GM21723 (cell line): Measurements from ENCODE around the gene CNOT4.
A peak's percentile ranks its signal among the peaks of the same experiment; 100 is the strongest.
"Not testable (repeated sequence)": the region's sequence is repeated elsewhere in the genome, so short reads cannot be mapped to it uniquely, and the experiment has no call there.

Source experiments
- ATAC-seq: cut with Tn5 transposase; IDR thresholded peaks from one replicate; pipeline ENCODE4 v1.9.1; 2021; ENCODE audit warnings: mild to moderate bottlenecking, moderate library complexity; ENCODE audit not compliant: unreplicated experiment

The CNOT4 gene

DNA sequence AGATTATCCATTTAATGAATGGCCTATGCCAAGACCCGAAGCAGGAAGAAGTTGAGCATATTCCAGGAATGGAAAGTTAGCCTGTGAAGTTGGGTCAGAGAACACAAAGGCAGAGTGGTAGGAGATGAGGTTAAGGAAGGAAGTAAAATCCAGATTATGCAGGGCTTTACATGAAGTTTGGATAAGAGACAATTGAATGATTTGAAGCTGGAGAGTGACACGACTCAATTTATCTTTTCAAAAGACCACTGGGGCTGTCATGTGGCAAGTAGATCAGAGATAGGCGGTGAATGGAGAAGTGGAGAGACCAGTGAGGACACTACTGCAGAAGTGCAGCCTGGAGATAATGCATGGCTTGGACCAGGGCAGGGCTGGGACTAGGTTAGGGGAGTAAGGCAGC is 7.2 kb upstream of the CNOT4 start:
- ATAC-seq, result no peak

DNA sequence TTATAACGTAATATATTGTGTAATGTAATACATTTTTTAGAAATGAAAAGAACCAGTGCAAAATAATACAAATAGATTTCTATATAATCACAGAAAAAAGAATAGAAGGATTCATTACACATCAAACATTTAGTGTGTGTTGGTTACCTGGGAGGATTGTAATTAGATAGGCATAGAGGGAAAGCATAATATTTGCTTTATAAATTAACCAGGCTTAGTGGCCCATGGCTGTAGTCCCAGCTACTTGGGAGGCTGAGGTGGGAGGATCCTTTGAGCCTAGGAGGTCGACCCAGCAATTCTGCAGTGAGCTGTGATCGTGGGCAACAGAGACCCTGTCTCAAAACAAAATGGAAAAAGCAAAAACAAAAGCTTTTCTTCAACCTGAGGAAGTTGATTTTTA is 5.0 kb upstream of the CNOT4 start:
- no peak for ATAC-seq

DNA sequence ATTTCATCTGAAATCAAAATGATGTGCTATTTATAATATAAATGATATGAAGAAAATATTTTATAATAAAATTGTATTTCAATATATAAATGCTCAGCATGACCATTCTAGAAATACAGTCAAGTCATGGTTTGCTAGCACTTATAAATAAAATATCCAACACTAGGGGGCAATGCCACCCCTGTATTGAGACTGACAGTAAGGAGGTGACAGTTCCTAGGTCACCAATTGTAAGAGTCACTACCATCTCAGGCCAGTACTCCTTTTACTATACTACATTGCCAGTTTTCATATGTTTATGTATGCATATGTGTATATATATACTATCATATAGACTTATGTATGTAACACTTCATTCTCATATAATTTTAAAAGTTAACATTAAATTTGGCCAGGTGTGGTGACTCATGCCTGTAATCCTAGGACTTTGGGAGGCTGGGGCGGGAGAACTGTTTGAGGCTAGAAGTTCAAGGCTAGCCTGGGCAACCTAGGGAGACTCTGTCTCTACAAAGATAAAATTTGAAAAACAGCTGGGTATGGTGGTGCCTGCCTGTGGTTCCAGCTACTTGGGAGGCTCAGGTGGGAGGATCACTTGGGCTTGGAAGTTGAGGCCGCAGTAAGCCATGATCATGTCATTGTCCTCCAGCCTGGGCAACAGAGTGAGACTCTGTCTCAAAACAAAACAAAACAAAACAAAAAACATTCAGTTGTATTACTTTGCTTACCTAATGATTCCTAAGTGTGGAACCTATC is 2.4 kb upstream of the CNOT4 start:
- peak; percentile 32 for ATAC-seq

DNA sequence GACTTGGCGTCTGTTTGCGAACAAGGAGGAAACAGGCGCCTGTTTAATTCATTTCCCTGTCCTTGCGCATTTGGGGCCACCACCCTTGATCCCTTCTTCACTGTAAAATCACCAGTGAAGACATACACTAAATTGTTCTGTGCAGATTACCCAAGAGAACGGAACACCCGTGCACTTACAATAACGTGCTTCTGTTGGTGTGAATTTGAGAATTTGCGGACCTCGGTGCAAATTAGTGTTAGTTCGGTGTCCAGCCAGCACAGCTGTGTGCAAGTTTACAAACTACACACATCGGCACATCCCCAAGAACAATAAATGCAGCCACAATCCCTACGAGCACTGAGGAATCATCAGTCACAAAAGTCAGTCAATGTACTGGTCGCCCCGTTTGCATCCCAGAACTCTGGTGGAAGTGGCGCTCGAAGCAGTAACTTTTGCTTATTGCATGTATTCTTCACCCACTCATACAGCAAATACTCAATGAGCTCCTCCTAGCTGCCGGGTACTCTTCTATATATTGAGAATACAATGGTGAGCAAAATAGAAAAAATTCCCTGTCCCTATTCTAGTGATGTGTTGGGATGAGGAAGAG is 786 bp upstream of the CNOT4 start:
- no peak for ATAC-seq

DNA sequence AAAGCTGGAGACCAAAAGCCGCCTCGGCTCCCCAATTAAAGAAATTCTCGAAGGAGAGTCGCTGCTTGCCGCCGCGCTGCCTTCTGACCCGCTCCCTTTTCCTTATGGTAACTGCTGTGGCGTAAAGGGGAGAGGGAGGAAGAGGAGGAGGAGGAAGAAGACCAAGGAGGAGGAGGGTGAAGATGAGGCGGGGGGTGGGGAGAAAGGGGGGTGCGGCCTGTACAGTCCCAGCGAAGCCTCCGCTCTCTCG is 388 bp downstream of the CNOT4 start:
- ATAC-seq, result no peak

DNA sequence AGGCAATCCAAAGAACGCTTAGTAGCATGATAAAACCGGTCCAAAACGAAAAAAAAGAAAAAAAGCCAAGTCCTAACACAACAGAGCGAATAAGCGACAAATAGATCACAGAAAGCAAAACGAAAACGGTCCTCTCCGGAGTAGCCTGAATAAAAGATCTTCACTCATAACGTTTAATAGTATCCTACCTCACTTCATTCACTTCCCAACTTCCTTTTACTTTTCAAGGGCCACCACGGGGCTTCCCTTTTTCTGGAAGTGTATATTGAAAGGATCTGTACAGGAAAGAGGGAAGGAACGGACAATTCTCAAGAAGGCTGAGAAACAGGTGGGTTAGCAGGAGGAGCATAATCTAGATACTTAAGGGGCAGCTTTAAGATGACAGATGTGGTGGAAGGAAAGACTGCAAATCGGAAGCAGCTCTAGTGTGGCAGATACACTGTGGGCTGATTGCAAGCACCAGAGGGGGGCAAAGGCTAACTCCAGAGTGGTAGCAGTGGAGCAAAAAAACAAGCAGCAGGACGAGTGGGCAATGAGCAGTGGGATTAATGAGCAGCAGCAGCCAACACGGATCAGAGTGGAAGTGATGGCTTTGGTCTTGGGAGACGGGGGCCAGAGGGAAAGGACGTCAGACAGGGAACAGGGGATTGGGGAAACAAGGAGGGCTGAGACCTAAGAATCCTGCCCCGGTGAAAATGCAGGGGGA is 866 bp downstream of the CNOT4 start:
- ATAC-seq, result no peak

DNA sequence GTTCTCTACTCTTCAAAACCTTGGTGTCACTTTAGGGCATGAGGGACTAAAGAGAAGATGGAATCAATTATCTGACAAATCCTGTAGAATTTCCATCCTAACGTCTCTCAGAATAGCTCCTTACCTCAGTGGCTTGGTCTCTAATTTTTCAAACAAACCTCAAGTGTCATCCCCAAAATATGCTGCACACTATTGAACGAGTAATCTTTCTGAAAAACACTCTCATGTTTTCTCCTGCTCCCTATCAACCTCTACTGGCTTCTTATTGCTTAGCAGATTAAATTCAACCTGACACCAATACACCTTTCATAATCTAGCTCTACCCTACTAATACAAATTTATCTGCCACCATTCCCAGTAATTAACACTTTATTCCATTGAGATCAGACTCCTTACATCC is 8.5 kb downstream of the CNOT4 start:
- ATAC-seq, result no peak

DNA sequence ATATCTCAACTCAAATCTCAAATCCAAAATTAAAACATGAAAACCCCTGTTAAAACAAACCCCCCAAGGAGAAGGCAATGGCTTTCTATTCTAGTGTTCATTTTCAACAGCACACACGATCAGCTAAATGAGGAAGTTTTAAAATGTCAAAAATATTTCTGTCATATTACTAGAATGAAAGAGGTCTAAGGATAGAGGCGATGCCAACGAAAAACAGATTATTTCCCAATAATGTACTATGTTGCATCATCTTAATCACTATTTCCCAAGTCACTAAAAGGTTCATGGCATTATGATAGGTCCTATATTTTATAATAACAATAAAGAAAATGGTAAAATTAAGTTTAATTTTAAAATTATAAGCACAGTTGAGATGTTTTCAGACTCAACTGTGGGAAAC is 10.1 kb downstream of the CNOT4 start:
- no peak for ATAC-seq

DNA sequence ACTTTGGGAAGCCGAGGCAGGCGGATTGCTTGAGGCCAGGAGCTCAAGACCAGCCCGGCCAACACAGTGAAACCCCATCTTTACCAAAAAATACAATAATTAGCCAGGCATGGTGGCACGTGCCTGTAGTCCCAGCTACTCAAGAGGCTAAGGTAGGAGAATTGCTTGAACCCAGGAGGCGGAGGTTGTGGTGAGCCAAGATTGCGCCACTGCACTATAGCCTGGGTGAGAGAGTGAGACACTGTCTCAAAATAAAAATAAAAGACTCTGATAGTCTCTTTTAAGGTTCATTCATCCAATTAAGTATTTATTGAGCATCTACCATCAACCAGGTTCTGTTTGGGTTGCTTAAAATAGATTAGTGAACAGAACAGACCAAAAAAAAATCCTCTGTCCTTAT is 12.7 kb downstream of the CNOT4 start:
- ATAC-seq, result not testable (repeated sequence)

DNA sequence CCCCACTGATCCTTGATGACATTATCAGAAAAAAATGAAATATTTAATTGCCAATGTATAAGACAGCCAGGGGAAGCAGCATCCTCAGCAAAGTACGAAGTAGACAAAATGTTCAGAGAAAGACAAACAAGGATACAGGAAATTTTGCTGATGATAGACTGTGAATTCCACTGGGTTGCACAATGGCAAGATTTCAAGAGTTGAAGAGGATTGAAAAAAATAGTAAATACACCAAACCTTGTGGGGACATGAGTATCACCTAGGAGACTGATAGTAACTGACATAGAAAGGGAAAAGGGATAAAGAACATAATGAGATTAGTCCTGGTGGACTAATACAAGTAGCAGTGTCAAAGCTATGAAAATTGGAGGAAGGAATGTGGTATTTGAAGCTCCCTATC is 16.5 kb downstream of the CNOT4 start:
- no peak for ATAC-seq

DNA sequence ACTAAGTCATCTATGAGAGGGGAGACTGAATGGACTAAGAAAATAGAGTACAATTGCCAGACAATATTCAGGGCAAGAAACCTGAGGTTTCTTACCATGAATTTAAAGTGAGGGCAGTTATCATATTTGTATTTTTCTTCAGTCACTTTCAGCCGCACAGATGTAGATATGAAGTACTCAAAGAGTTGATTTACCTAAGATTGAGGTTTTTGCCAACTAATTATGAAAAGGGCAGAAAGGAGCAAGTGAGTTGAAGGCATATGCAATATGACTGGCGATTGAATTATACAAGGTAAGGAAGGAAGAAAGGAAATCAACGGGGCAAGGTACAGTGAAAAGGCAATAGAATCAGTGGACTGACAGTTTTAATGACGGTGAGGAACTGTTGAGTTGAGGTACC is 17.8 kb downstream of the CNOT4 start:
- ATAC-seq, result no peak

DNA sequence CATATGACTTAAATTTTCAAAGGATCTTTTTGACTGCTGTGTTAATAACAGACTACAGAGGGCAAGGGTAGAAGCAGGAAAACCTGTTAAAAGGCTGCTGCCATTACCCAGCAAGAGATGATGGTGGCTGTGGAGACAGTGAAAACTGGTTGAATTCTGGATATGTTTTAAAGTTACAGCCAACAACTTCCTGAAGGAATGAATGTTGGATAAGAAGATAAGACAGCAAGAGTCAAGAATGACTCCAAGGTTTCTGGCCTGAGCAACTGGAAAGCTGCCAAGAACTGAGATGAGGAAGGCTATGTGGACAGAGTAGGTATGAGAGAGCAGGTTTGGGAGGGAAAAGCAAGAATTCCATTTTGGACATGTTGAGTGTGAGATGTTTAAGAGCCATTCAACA is 19.1 kb downstream of the CNOT4 start:
- ATAC-seq, result no peak

DNA sequence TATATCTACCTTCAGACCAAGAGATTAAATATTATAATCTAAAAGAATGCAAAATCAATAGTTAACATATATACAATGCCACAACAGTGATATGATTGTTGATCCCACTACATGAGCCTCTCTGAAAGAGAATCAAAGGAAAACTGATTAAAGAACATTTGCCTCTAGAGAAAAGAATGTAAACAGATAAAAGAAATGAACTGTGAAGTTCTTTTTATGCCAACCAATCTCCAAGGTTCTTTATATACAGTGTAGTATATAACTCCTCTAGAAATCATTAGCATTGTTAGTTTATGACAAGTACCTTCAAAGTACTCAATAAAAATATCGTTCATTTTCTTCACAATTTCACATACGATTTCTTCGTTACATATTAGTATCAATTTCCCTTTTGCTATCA is 20.1 kb downstream of the CNOT4 start:
- ATAC-seq, result no peak

DNA sequence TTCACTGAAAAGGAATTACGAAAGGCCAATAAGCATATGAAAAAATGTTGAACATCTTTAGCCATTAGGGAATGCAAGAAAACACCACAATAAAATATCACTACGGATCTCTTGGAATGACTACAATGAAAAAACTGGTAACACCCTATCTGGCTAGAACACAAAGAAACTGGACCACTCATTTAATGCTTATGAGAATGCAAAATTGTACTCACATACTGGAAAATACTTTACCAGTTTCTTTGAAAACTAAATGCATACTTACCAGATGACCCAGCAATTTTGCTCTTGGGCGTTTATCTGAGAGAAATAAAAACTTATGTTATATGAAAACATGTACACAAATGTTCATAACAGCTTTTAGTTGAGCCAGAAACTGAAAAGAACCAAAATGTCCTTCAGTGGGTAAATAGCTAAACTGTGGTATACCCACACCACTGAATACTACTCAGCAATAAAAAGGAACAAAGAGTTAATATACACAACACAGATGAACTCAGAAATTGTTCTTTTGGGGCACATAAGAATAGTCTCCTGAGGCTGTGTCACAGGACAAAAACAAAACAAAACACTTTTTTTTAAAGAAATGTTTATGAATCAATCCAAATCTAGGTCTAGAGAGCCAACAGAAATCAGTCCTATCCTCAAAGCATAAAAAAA is 23.5 kb downstream of the CNOT4 start:
- no peak for ATAC-seq

DNA sequence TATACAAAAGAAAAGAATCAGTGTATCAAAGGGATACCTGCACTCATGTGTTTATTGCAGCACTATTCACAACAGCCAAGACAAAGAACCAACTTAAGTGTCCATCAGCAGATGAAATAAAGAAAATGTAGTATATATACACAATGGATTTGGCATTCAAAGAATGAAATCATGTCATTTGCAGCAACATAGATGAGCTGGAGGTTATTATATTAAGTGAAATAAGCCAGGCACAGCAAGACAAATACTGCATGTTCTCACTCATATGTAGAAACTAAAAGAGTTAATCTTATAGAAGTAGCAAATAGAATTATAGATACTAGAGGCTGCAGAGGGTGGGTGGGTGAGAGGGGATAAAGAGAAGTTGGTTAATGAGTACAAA is 28.3 kb downstream of the CNOT4 start:
- no peak for ATAC-seq

DNA sequence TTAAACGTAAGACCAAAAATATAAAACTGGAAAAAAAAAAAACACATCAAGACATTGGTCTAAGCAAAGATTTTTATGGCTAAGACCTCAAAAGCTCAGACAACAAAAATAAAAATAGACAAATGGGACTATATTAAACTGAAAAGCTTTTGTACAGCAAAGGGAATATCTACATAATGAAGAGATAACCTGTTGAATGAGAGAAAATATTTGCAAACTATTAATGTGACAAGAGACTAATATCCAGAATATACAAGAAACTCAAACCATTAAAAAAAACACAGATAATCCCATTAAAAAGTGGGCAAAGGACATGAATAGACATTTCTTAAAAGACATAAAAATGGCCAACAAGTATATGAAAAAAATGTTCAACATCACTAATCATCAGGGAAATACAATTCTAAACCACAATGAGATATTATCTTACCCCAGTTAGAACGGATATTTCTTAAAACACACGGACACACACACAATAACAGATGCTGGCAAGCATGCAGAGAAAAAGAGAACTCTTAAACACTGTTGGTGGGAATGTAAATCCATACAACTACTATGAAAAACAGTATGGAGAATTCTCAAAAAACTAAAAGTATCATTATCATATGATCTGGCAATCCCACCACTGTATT is 28.8 kb downstream of the CNOT4 start:
- no peak for ATAC-seq

DNA sequence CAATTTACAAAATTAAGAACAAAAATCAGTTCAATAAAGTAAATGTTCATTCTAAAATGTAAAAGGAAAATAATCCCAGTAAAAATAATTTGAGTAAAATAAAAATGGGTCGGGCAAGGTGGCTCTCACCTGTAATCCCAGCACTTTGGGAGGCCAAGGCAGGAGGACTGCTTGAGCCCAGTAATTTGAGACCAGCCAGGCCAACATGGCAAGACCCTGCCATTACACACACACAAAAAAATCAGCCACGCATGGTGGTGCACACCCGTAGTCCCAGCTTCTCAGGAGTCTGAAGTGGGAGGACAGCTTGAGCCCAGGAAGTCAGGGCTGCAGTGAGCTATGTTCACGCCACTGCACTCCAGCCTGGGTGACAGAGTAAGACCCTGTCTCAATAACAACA is 34.4 kb downstream of the CNOT4 start:
- ATAC-seq, result no peak

DNA sequence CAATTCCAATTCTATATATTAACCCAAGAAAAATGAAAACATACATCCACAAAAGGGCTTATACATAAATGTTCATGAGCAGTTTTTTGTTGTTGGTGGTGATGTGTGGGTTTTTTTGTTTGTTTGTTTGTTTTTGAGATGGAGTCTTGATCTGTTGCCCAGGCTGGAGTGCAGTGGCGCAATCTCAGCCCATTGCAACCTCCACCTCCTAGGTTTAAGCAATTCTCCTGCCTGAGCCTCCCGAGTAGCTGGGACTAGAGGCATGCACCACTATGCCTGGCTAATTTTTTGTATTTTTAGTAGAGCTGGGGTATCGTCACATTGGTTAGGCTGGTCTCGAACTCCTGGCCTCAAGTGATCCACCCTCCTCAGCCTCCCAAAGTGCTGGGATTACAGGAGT is 40.2 kb downstream of the CNOT4 start:
- ATAC-seq, result not testable (repeated sequence)

DNA sequence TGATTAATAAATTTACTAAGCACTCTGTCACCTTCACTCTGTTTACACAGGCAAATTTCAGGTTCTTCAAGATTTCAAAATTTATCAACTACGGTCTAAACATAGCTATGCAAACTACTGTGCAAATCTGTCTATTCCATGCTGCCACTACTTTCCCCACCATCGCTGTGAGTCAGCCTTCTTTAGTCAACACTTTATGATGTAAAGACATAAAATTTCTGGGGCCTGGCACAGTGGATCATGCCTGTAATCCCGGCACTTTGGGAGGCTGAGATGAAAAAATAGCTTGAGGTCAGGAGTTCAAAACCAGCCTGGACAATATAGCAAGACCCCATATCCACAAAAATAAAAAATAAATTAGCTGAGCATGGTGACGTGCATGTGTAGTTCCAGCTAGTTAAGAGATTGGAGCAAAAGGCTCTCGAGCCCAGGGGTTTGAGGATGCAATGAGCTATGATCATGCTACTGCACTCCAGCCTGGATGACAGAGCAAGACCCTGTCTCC is 42.6 kb downstream of the CNOT4 start:
- no peak for ATAC-seq

DNA sequence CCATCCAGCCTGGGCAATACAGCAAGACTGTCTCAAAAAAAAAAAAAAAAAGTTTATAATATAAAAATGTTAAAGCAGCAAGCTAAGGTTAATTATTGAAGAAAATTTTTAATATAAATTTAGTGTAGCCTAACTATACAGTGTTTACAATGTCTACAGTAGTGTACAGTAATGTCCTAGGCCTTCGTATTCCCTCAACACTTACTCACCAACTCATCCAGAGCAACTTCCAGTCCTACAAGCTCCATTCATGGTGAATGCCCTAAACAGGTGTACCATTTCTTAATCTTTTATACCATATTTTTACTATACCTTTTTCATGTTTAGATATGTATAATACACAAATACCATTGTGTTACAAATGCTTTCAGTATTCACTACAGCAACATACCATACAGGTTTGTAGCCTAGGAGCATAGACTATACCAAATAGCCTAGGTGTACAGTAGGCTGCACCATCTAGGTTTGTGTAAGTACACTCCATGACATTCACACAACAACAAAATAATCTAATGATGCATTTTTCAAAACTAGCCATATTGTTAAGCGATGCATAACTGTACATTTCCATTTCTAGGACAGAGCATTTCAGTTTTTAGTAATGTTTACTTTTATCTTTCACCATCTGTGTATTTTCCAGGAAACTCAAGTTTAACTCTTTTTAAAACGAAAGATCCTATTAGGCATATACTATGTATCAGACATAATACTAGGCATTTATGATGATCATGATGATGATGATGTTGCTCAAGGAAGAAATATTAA is 43.3 kb downstream of the CNOT4 start:
- no peak for ATAC-seq

DNA sequence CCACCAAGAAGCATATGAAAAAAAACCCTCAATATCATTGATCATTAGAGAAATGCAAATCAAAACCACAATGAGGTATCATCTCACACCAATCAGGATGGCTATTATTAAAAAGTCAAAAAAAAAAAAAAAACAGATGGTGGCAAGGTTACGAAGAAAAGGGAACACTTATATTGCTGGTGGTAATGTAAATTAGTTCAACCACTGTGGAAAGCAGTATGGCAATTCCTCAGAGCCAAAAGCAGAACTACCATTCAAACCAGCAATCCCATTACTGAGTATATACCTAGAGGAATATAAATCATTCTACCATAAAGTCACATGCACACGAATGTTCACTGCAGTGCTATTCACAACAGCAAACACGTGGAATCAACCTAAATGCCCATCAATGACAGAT is 46.0 kb downstream of the CNOT4 start:
- no peak for ATAC-seq
